Loucy (cell line): Measurements from ENCODE around the gene DDX52.

ENCODE experiments used
- CTCF ChIP-seq: fragments of 200-600 bp; sonication (generic); conservative IDR thresholded peaks from 2 replicates; pipeline ENCODE4 v1.5.1; 2014; ENCODE audit warnings: mild to moderate bottlenecking, antibody characterized with exemption, low read length
- EZH2phosphoT487 ChIP-seq: fragments of 200-600 bp; IDR thresholded peaks from 2 replicates; pipeline ENCODE4 v1.6.1; 2018; ENCODE audit warnings: antibody characterized with exemption, mild to moderate bottlenecking, moderate library complexity, borderline replicate concordance

DNA sequence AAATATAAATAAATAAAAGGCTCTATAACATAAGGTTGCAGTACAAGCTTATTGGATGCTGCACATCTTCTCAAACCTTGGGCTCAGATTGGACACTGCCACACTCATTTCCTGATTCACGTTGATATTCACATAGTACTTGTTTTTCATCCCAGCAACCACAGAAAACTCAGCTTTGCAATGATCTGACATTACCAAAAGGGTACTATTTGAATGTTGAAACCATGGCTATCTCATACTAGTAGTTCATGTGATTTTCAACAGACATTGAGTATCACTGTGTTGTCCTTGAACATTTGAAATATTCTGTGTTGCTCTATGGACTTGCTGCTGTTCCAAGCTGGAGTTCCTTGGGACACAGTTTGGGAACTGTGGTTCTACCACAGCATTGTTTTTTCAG is 14.0 kb upstream of the DDX52 start:
- TF ChIP-seq CTCF (no peak), EZH2phosphoT487 (no peak)
